Naive thymus-derived CD4-positive, alpha-beta T cell (primary cell): ENCODE data around the gene ARHGAP18. TPM values are rescaled to one million over a fixed set of nuclear protein-coding genes. Genes with fewer than 3 reads are reported as not detected.

Source experiments
- ATAC-seq: fragments of 150-1000 bp; cut with Tn5 transposase; 2 replicates; pipeline ENCODE4 v1.10.0; 2021; ENCODE audit warnings: mild to moderate bottlenecking, moderate library complexity
- CTCF ChIA-PET: fragments of 350-600 bp; sonication (Branson Sonifier 250); formaldehyde crosslinking; loops from one replicate; lab custom pipeline; 2021; ENCODE audit warnings: antibody characterized with exemption; lab: Charles Lee
- POLR2A ChIA-PET: fragments of 350-600 bp; sonication (Branson Sonifier 250); formaldehyde crosslinking; loops from one replicate; lab custom pipeline; 2021; ENCODE audit warnings: antibody characterized with exemption, inconsistent platforms; lab: Charles Lee
- DNase-seq, 9 donors: peaks; one replicate each; pipeline versions ENCODE4 v3.0.0 to v3.0.0-alpha.2; 2020 to 2022; ENCODE audit warnings: mixed read lengths in 1 of 9
- H3K27ac ChIP-seq: one replicate; pipeline ENCODE4 v1.7.0; 2013; ENCODE audit warnings: mild to moderate bottlenecking, low read depth, low read length, moderate library complexity
- H3K27me3 ChIP-seq, 2 donors: one replicate each; pipeline ENCODE4 v1.7.0; 2013; ENCODE audit warnings: low read length in 2 of 2, mild to moderate bottlenecking in 2 of 2, moderate library complexity in 2 of 2; ENCODE audit not compliant: control insufficient read depth in 2 of 2, insufficient read depth in 2 of 2
- H3K36me3 ChIP-seq, 3 experiments: 1 replicate in 2 of 3; 2 replicates in 1 of 3; pipeline ENCODE4 v1.7.0; 2013; ENCODE audit warnings: low read length in 3 of 3, mild to moderate bottlenecking in 3 of 3, moderate library complexity in 1 of 3; ENCODE audit not compliant: insufficient read depth in 3 of 3, control insufficient read depth in 2 of 3
- H3K4me1 ChIP-seq, 2 donors: one replicate each; pipeline ENCODE4 v1.7.0; 2013; ENCODE audit warnings: low read length in 2 of 2, mild to moderate bottlenecking in 2 of 2, moderate library complexity in 1 of 2; ENCODE audit not compliant: control insufficient read depth in 2 of 2, insufficient read depth in 2 of 2
- H3K4me3 ChIP-seq: 2 replicates; pipeline ENCODE4 v1.7.0; 2013; ENCODE audit warnings: mild to moderate bottlenecking, low read length
- H3K9me3 ChIP-seq, 3 experiments: 1 replicate in 2 of 3; 2 replicates in 1 of 3; pipeline ENCODE4 v1.7.0; 2013; ENCODE audit warnings: low read length in 3 of 3; ENCODE audit not compliant: control insufficient read depth in 2 of 3
- H3K27ac Mint-ChIP-seq, 9 donors: one replicate each; pipeline ENCODE4 v1.8.0; 2020 to 2022; ENCODE audit warnings: mixed read lengths in 9 of 9, mild to moderate bottlenecking in 8 of 9, moderate library complexity in 5 of 9, inconsistent platforms in 2 of 9
- H3K27me3 Mint-ChIP-seq, 5 donors: one replicate each; pipeline ENCODE4 v1.8.0; 2021 to 2022; ENCODE audit warnings: mixed read lengths in 5 of 5, mild to moderate bottlenecking in 1 of 5
- H3K36me3 Mint-ChIP-seq, 5 donors: one replicate each; pipeline ENCODE4 v1.8.0; 2020 to 2022; ENCODE audit warnings: mixed read lengths in 5 of 5, mild to moderate bottlenecking in 3 of 5, inconsistent platforms in 1 of 5
- H3K4me1 Mint-ChIP-seq, 7 donors: one replicate each; pipeline ENCODE4 v1.8.0; 2020 to 2022; ENCODE audit warnings: mixed read lengths in 7 of 7, mild to moderate bottlenecking in 3 of 7, inconsistent platforms in 1 of 7
- H3K4me3 Mint-ChIP-seq, 10 donors: one replicate each; pipeline ENCODE4 v1.8.0; 2020 to 2022; ENCODE audit warnings: mild to moderate bottlenecking in 10 of 10, mixed read lengths in 10 of 10, moderate library complexity in 6 of 10, inconsistent platforms in 2 of 10
- H3K9me3 Mint-ChIP-seq, 11 donors: one replicate each; pipeline ENCODE4 v1.8.0; 2020 to 2022; ENCODE audit warnings: mixed read lengths in 11 of 11, mild to moderate bottlenecking in 4 of 11, inconsistent platforms in 1 of 11, moderate library complexity in 1 of 11
- intact Hi-C, 2 donors: fragments of 100-400 bp; cut with micrococcal nuclease; formaldehyde crosslinking; loops; one replicate each; pipeline ENCODE4 v1.15.1; 2023
- polyA plus RNA-seq, 2 donors: library from polyadenylated mRNA; unstranded; fragments of 300-500 nt; fragmentation: Illumina TruSeq; gene quantifications; one replicate each; pipeline ENCODE4 v1.2.3, GENCODE V29; 2021
- total RNA-seq, 6 experiments: library from RNA in 5 of 6; stranded (reverse) in 5 of 6; gene quantifications; 1 replicate in 5 of 6; 2 replicates in 1 of 6; pipeline ENCODE4 v1.2.3 and lab custom pipeline; 2021 to 2026

Gene ARHGAP18
- total and polyA plus RNA-seq, 7 experiments from 2014 or later, result 0.53 to 9.4 (median 1.5) TPM

- H3K36me3 ChIP-seq, result no peaks in the 10 kb centered on the region
- Mint-ChIP-seq H3K4me3 (peak overlapping the region in 7 of 10 donors; percentile 90 to 99 (median 94)), H3K27me3 (no peaks in the 10 kb centered on the region), H3K4me1 (peaks cover 21 to 44% (median 30%) of the 10 kb centered on the region in 7 donors), H3K9me3 (peaks cover 0 to 2% (median 0%) of the 10 kb centered on the region in 11 donors), H3K27ac (peak overlapping the region in 1 of 9 donors; percentile 86), H3K36me3 (peaks cover 0 to 15% (median 0%) of the 10 kb centered on the region in 5 donors)
- H3K9me3 ChIP-seq, result no peaks in the 10 kb centered on the region
- H3K4me3 ChIP-seq, result no peak overlapping the region
- ATAC-seq (no peak), DNase-seq (no peak)
- intact Hi-C loops, result loop anchor here in 1 of 2 donors (1.0 kb wide), 2 partner anchors 12 to 36 kb away; no protein-coding TSS in a partner anchor
- H3K27ac ChIP-seq, result no peak overlapping the region
- peaks cover 0 to 9% of the 10 kb centered on the region in 2 donors for H3K4me1 ChIP-seq
- POLR2A ChIA-PET, result interaction anchor here (0.5 to 1.7 kb wide), 5 partner anchors 9 to 1675 kb away, joined by 3 to 7 read pairs (median 3); no protein-coding TSS in a partner anchor
- CTCF ChIA-PET, result interaction anchor here (0.8 to 1.8 kb wide), 4 partner anchors 11 to 106 kb away, joined by 3 to 7 read pairs (median 4); no protein-coding TSS in a partner anchor
- H3K27me3 ChIP-seq, result no peaks in the 10 kb centered on the region
Observed at GRCh38 chr6:129708496-129709195, 1.3 kb downstream of the ARHGAP18 start.

- intact Hi-C loops, result no loop called here
- H3K36me3 Mint-ChIP-seq, result peaks cover 0 to 15% (median 0%) of the 10 kb centered on the region in 5 donors
- peaks cover 21 to 44% (median 30%) of the 10 kb centered on the region in 7 donors for H3K4me1 Mint-ChIP-seq
- peak overlapping the region in 1 of 10 donors; percentile 98 for H3K4me3 Mint-ChIP-seq
- H3K27ac Mint-ChIP-seq, result no peak overlapping the region
- Histone ChIP-seq H3K27me3 (no peaks in the 10 kb centered on the region), H3K36me3 (no peaks in the 10 kb centered on the region), H3K9me3 (no peaks in the 10 kb centered on the region), H3K4me1 (peaks cover 0 to 9% of the 10 kb centered on the region in 2 donors), H3K4me3 (no peak overlapping the region), H3K27ac (no peak overlapping the region)
- POLR2A ChIA-PET, result interaction anchor here (0.5 to 0.8 kb wide), 4 partner anchors 9 to 1675 kb away, joined by 3 to 4 read pairs (median 3); no protein-coding TSS in a partner anchor
- CTCF ChIA-PET, result interaction anchor here (1.0 kb wide), 1 partner anchor 12 kb away, joined by 3 read pairs; no protein-coding TSS in a partner anchor
- H3K27me3 Mint-ChIP-seq, result no peaks in the 10 kb centered on the region
- peaks cover 0 to 2% (median 0%) of the 10 kb centered on the region in 11 donors for H3K9me3 Mint-ChIP-seq
- DNase-seq, result no peak
- ATAC-seq, result no peak
Observed at GRCh38 chr6:129707882-129708495, 2.0 kb downstream of the ARHGAP18 start.

DNA sequence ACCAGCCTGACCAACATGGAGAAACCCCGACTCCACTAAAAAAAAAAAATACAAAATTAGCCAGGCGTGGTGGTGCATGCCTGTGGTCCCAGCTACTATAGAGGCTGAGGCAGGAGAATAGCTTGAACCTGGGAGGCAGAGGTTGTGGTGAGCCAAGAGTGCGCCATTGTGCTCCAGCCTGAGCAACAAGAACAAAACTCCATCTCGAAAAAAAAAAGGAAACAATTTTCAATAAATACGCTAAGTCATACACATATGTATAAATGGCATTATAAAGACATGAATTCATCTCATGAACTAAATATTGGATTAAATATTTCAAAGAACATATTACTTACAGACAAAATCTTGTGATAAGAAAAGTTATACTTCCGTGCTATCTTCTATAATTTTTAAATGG, 2.9 kb downstream of the ARHGAP18 start:
- ATAC-seq, result no peak
- Mint-ChIP-seq H3K9me3 (peaks cover 0 to 3% (median 0%) of the 10 kb centered on the region in 11 donors), H3K4me1 (peaks cover 21 to 52% (median 30%) of the 10 kb centered on the region in 7 donors), H3K36me3 (peaks cover 0 to 24% (median 0%) of the 10 kb centered on the region in 5 donors), H3K4me3 (no peak overlapping the region), H3K27me3 (no peaks in the 10 kb centered on the region), H3K27ac (no peak overlapping the region)
- DNase-seq, result no peak
- H3K4me1 ChIP-seq, result peaks cover 0 to 9% of the 10 kb centered on the region in 2 donors
- H3K27me3 ChIP-seq, result no peaks in the 10 kb centered on the region
- intact Hi-C loops, result no loop called here
- no peaks in the 10 kb centered on the region for H3K9me3 ChIP-seq
- H3K27ac ChIP-seq, result no peak overlapping the region
- ChIA-PET CTCF (no interaction called here), POLR2A (interaction anchor here (0.7 kb wide), 1 partner anchor 267 kb away, joined by 3 read pairs; no protein-coding TSS in a partner anchor)
- no peak overlapping the region for H3K4me3 ChIP-seq
- H3K36me3 ChIP-seq, result no peaks in the 10 kb centered on the region

DNA sequence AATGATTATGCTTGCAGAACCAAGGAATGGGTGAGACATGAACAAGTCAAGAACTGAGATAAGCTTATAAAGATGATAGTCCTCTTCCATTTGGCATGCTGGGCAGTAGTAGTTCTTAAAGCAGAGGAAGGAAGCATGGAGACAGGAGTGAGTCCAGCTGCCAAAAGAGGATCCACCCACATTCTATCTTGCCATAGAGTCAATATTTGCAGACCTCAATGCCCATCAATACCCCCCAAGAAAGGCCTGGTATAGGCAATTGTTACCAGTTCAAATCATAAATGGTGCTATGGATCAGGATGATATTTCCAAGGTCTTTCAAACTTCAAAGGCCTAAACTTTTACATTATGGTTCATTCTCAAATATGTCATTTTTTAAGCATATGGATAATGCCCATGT, 4.8 kb downstream of the ARHGAP18 start:
- peaks cover 15 to 46% (median 26%) of the 10 kb centered on the region in 7 donors for H3K4me1 Mint-ChIP-seq
- H3K4me3 ChIP-seq, result no peak overlapping the region
- H3K36me3 Mint-ChIP-seq, result peaks cover 0 to 29% (median 0%) of the 10 kb centered on the region in 5 donors
- no peaks in the 10 kb centered on the region for H3K27me3 Mint-ChIP-seq
- H3K9me3 Mint-ChIP-seq, result peaks cover 0 to 3% (median 0%) of the 10 kb centered on the region in 11 donors
- no peaks in the 10 kb centered on the region for H3K9me3 ChIP-seq
- intact Hi-C loops, result no loop called here
- ATAC-seq (no peak), DNase-seq (no peak)
- H3K36me3 ChIP-seq, result no peaks in the 10 kb centered on the region
- no peaks in the 10 kb centered on the region for H3K27me3 ChIP-seq
- POLR2A ChIA-PET, result no interaction called here
- CTCF ChIA-PET, result interaction anchor here (0.6 to 0.8 kb wide), 2 partner anchors 29 to 483 kb away, joined by 3 read pairs; no protein-coding TSS in a partner anchor
- H3K27ac ChIP-seq, result no peak overlapping the region
- no peak overlapping the region for H3K27ac Mint-ChIP-seq
- no peak overlapping the region for H3K4me3 Mint-ChIP-seq
- peaks cover 0 to 9% of the 10 kb centered on the region in 2 donors for H3K4me1 ChIP-seq

GRCh38 chr6:129704708-129705107, 5.3 kb downstream of the ARHGAP18 start:
- H3K4me1 ChIP-seq, result peaks cover 0 to 9% of the 10 kb centered on the region in 2 donors
- H3K9me3 Mint-ChIP-seq, result peaks cover 0 to 3% (median 0%) of the 10 kb centered on the region in 11 donors
- intact Hi-C loops, result no loop called here
- ChIA-PET CTCF (interaction anchor here (0.6 kb wide), 1 partner anchor 484 kb away, joined by 3 read pairs; no protein-coding TSS in a partner anchor), POLR2A (no interaction called here)
- ATAC-seq (no peak), DNase-seq (no peak)
- peaks cover 0 to 30% (median 0%) of the 10 kb centered on the region in 5 donors for H3K36me3 Mint-ChIP-seq
- H3K4me1 Mint-ChIP-seq, result peaks cover 11 to 44% (median 21%) of the 10 kb centered on the region in 7 donors
- no peaks in the 10 kb centered on the region for H3K27me3 ChIP-seq
- no peaks in the 10 kb centered on the region for H3K27me3 Mint-ChIP-seq
- no peaks in the 10 kb centered on the region for H3K9me3 ChIP-seq
- H3K36me3 ChIP-seq, result no peaks in the 10 kb centered on the region
- no peak overlapping the region for H3K27ac Mint-ChIP-seq
- no peak overlapping the region for H3K27ac ChIP-seq
- no peak overlapping the region for H3K4me3 Mint-ChIP-seq
- H3K4me3 ChIP-seq, result no peak overlapping the region

DNA sequence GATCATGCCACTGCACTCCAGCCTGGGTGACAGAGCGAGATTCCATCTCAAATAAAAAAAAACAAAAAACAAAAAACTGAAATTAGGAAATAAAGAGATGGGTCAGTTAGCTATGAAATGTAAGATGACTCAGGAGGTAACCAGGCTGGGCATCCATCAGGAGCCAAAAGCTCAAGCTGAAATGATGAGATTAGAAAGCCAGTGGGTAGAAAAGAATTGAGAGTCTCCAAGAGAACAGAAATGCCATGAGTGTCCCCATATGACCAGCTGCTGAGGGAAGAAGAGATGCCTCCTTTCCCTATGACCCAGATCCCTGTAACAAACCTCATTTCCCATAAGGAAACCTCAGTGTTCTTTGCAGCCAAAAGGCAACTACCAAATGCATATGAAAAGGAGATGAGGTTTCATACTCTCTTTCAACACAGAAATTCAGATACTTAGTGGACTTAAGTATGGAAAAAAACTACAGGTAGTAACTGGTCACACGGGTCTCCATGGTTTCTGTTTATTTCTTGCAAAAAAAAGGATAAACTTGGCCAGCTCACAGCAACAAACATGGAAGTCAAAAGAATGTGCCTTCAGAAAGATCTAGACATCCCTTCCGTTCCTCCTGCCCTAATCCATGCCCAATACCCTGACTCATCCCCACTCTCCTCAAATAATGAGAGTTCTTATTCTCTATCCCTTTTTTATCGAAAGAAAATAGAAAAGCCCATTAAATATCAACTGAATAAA, 8.1 kb downstream of the ARHGAP18 start:
- Mint-ChIP-seq H3K4me3 (no peak overlapping the region), H3K4me1 (peaks cover 0 to 33% (median 4%) of the 10 kb centered on the region in 7 donors), H3K27me3 (no peaks in the 10 kb centered on the region), H3K9me3 (peaks cover 0 to 3% (median 0%) of the 10 kb centered on the region in 11 donors), H3K27ac (no peak overlapping the region), H3K36me3 (peaks cover 0 to 30% (median 0%) of the 10 kb centered on the region in 5 donors)
- peaks cover 0 to 4% of the 10 kb centered on the region in 2 donors for H3K4me1 ChIP-seq
- H3K27ac ChIP-seq, result no peak overlapping the region
- no peak for DNase-seq
- CTCF ChIA-PET, result interaction anchor here (0.7 kb wide), 1 partner anchor 27 kb away, joined by 3 read pairs; no protein-coding TSS in a partner anchor
- ATAC-seq, result no peak
- H3K4me3 ChIP-seq, result no peak overlapping the region
- no peaks in the 10 kb centered on the region for H3K27me3 ChIP-seq
- POLR2A ChIA-PET, result no interaction called here
- H3K9me3 ChIP-seq, result no peaks in the 10 kb centered on the region
- intact Hi-C loops, result no loop called here
- no peaks in the 10 kb centered on the region for H3K36me3 ChIP-seq
